GM21576 (cell line): ENCODE data around the gene RCC1.
A peak's percentile ranks its signal among the peaks of the same experiment; 100 is the strongest.
"Not testable (repeated sequence)": the region's sequence is repeated elsewhere in the genome, so short reads cannot be mapped to it uniquely, and the experiment has no call there.

ENCODE experiments used
- ATAC-seq: cut with Tn5 transposase; IDR thresholded peaks from one replicate; pipeline ENCODE4 v1.9.1; 2021; ENCODE audit warnings: mild to moderate bottlenecking, moderate library complexity; ENCODE audit not compliant: unreplicated experiment

Gene RCC1

DNA sequence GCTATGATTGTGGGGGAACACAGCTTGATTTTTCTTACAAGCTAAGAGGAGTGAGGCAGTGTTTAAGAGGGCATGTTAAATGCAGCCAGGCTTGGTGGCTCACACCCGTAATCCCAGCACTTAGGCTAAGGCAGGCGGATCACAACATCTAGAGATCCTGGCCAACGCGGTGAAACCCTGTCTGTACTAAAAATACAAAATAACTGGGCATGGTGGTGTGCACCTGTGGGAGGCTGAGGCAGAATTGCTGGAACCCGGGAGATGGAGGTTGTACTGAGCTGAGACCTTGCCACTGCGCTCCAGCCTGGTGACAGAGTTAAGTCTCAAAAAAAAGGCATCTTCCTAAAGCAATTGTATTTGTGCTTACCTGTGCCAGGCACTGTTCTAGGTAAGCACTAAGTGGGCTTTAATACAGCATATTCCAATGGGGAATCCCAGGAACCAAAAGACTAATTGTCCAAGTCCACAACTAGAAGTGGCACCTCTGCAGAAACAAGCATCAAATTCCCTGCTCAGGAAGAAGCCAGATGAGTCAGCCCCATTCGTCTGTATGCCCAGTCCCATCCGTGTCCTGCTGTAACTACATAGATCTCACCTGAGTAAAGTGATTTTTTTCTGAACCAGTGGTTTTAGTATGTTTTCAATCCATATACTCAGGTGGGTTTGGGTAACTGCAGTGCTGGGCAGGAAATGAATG lies 4.6 kb downstream of the RCC1 start:
- ATAC-seq: no peak

DNA sequence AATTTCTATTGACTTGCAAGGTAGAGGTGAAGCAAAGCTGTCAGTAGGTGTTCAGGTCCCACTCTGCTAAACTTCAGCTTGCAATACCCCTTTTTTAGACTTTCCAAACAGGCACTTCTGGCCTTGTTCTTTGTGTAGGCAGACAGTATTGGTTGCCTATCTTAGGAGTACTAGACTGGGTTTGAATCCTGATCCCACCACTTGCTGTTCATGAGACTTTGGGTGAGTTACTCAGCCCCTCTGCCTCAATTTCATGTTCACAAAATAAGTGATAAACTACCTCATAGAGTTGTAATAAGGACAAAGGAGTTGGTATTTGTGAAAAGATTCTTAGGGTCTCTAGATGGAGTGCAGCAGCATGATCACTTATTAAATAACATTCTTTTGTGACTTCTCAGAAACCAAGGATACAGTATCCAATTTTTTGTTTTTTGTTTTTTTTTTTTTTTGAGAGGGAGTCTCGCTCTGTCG lies 5.2 kb downstream of the RCC1 start:
- ATAC-seq: no peak

DNA sequence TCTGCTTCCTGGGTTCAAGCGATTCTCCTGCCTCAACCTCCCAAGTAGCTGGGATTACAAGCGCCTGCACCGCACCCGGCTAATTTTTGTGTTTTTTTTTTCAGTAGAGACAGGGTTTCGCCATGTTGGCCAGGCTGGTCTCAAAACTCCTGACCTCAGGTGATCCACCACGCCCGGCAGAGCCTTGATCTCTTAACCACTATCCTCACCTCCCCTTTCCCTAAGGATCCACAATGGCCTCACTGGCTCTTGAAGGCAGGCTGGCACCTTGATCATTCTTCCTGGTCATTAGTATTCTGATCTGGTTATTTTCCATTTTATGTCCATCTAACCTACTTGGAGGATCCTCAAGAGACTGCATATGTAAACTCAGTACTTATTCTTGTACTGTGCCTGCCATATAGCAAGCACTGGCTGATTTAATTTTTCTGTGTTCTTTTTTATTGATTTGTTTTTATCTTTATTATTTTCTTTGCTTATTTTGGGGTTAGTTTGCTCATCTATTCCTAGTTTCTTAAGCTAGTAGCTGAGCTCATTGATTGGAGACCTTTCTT lies 6.3 kb downstream of the RCC1 start:
- ATAC-seq: no peak

DNA sequence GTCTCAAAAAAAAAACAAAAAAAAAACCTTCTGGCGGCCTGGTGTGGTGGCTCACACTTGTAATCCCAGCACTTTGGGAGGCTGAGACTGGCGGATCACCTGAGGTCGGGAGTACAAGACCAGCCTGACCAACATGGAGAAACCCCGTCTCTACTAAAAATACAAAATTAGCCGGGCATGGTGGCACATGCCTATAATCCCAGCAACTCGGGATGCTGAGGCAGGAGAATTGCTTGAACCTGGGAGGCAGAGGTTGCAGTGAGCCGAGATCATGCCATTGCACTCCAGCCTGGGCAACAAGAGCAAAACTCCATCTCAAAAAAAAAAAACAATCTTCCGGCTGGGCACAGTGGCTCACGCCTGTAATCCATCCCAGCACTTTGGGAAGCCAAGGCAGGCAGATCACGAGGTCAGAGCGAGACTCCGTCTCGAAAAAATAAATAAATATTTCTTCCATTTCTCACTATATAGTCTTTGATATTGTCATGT lies 8.6 kb downstream of the RCC1 start:
- not testable (repeated sequence) for ATAC-seq

DNA sequence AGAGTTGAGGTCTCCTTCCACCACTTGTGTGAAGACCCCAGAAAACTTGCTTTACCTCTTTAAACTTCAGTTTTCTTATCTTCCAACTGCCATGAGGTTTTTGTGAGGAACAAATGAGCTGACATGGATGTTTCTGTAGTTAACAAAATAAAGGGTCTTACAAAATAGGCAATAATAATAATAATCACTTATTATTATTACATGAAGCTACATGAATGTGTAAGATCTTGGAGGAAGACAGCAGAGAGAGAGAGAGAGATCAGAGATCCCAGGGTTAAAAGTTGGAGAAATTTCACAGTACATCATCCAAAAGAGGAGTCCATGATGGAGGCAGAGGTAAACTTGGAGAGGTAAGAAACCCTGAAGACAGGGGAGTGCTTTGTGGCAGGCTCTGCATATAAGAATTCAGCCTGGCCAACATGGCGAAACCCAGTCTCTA lies 10.7 kb downstream of the RCC1 start:
- ATAC-seq: no peak

DNA sequence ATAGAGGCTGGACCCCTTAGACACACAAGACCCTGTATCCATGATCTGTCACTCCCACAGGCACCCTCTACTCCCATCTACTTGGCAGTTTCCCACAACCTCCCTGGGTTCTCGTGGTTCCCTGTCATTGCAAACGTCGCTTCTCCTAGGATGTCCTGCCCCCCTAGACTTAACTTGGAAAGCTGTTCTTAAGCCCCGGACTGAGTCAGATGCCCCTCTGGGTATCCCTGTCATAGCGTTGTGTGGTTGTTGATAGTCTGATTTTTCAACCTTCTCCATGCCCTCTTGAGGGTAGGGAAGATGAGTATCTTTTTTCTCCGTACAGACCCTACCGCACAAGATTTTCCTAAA lies 11.8 kb downstream of the RCC1 start:
- ATAC-seq: peak; percentile 9

DNA sequence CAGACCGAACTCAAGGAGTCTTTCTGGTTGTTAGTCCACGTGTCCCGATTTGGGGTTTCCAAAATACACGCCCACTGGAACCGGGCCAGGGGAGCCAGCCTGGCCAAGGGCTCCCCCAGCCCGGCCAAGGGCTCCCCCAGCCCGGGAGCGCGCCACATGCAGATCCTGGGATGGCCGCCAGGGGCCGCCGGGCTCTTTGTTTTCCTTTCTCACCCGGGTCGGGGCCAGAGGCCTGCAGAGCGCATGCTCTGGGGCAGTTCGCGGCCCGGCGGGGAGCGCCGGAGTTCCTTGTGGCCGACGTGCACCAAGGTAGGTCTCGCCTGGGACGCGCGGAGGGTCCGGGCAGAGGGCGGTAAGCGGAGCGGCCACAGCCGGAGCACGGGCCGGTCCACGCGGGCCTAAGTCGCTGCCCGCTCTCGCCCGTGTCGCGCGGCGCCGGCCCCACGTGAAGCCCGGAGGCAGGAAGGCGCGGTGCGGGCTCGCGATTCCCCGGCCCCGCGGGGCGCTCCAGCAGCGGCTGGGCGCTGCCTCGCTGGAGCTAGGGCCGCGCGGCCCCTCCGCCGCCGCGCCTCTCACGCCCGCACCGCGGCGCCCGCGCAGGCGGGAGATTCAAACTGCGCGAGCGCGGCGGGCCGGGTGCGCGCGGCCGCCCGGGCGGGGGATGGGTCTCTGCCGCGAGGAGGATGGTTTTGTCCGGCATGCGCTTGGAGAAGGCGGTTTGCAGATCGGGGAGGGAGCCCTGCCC lies 12.3 kb downstream of the RCC1 start:
- peak; percentile 72 for ATAC-seq

DNA sequence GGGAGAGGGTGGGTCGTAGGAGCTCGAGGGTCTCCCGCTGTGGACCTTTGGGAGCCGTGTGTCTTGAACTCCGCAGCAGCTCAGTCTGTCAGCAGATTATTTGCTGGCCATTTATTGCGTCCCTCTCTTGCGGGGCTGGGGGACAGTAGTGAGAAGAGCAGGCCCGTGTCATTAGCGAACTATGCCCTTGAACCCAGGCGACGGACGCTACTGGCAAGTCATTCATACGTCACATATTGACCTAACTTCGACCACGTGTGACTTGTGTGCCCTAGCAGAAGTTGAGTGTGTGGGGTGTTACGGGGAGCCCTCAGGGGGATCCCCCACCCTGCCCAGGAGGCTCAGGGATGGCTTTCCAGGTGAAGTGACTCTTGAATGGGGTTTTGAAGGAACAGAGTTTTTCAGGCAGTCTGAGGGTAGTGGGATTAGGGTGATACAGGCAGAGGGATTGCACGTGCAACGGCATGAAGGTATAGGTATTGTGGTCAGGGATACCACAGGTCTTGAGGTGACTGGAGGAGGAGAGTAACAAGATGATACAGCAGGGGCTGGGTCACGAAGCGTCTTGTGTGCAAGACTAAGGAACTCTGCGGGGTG lies 13.0 kb downstream of the RCC1 start:
- peak; percentile 9 for ATAC-seq

DNA sequence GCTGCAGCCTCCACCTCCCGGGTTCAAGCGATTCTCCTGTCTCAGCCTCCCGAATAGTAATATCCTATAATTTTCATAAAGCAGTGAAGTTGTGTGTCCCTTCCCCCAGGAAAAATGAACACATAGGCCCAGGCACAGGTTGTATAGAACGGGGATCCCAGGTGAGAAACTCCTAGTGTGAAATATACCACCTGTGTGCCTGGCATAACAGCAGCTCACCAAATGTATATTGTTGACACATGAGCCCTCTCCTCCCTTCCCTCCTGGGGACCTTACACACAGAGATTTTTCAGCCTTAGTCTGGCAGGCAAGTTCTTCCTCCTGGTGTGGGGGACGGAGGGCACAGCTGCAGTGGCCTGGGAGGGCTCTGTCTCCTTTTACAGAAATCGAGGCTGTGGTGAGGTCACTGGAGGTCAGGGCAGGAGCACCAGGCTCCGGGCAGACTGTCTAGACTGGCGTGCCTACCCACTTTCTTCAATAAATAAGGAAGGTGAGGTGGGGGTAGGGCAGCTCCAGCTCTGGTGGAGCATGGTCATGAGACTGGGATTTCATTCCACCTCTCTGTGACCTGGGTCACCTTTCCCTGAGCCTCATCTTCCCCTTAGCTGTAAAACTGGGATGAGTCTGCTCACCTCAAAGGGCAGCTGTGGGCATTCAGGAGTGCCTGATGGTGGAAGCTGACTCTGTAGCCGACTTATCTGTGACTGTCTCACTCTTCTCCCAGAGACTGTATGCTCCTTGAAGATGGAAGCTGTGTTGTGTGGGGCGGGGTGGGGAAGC lies 14.3 kb downstream of the RCC1 start:
- no peak for ATAC-seq

DNA sequence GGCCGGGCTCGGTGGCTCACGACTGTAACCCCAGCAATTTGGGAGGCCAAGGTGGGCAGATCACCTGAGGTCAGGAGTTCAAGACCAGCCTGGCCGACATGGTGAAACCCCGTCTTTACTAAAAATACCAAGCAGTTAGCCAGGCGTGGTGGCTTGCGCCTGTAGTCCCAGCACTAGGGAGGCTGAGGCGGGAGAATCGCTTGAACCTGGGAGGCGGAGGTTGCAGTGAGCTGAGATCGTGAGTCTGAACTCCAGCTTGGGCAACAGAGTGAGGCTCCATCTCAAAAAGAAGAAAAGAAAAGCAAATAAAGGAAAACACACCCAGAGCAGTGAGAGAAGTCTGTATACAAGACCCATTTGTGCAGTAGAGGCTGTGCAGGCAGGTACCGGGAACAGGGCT lies 15.0 kb downstream of the RCC1 start:
- not testable (repeated sequence) for ATAC-seq

DNA sequence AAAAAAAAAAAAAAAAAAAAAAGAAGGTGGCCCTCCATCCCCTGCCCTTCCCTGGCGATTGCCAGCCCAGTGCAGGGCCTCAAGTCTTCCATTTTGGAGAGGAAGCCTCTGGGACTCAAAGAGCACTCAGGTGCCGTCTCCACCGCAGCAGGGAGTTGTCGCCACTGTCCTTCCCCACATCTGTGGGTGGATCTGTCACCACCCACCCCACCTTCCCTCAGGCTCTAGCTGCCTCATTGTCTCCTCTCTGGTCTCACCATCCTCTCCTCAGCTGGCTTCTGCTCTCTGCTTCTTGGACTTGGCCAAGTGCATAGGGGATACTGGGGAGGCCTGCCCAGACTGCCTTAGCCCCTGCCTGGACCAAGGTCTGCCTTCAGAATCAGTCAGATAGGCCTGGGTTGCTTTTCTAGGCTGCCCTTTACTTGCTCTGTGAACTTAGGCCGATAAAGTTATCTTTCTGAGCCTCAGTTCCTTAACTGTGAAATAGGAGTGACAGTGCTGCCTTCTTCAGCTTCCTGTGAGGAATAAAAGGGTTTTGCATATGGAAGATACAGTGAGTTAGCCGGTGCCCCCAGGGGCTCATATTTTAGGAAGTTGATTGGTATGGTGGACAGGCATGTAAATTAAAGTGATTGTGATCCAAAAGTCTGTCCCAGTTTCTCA lies 15.8 kb downstream of the RCC1 start:
- ATAC-seq: no peak

DNA sequence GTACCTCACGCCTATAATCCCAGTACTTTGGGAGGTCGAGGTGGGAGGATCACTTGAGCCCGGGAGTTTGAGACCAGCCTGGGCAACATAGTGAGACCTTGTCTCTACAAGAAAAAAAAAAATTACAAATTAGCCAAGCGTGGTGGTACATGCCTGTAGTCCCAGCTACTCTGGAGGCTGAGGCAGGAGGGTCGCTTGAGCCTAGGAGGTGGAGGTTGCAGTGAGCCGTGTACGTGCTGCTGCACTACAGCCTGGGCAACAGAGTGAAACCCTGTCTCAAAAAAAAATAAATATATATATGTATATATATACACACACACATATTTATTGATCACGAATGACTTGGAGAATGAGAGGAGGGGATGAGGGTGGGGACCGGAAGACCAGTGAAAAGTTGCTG lies 16.7 kb downstream of the RCC1 start:
- ATAC-seq: not testable (repeated sequence)

DNA sequence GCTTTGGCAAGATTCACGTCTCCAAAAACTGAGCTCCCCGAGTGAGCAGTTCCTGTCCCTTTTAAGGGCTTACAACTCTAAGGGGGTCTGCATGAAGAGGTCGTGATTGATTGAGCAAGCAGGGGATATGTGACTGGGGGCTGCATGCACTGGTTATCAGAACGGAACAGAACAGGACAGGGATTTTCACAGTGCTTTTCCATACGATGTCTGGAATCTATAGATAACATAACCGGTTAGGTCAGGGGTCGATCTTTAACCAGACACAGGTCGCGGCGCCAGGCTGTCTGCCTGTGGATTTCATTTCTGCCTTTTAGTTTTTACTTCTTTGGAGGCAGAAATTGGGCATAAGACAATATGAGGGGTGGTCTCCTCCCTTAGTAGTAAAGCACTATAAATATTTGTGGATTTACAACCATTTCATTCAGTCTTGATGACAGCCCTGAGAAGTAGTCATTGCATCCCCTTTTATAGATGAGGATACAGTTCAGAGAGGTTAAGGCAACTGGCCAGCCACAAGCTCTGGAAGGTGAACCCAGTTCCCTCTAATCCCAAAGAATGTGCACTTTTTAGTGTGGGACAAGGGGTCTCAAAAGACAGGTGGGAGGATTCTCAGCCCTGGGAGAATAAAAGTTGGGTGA lies 19.3 kb downstream of the RCC1 start:
- not testable (repeated sequence) for ATAC-seq

DNA sequence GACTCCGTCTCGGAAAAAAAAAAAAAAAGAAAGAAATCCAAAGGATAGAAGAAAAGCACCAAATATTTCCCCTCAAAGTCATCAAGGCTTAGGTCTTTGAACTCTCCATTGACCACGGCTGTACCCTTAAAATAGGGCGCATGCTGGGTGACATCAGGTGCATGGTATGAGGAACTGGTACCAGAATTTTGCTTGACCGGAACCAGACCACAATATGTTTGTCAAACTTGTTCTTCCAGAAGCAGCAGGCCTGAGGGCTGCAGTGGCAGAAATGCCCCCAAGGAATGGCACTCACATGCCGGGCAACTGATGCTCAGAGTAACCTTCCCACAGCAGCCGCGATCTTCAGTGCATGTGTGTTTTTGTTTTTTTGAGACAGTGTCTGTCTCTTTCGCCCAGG lies 21.0 kb downstream of the RCC1 start:
- no peak for ATAC-seq

DNA sequence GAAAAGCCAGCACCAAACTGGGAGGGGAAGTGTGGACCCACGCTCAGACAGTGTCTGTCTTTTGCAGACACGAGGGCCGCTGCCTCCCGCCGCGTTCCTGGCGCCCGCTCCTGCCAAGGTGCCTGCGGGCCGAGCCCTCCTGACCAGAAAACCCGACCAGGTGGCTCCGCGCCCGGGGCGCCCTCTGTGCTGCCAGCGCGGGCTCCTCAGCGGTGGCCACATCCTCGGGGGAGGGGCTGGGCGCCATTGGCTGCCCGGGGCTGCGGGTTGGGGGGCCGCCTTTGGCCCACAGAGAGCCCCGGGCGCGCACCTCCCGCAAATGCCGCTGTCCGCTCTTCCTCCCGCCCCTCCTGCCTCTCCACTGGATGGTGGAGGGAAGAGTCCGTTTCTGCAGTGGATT lies 24.6 kb downstream of the RCC1 start:
- no peak for ATAC-seq

DNA sequence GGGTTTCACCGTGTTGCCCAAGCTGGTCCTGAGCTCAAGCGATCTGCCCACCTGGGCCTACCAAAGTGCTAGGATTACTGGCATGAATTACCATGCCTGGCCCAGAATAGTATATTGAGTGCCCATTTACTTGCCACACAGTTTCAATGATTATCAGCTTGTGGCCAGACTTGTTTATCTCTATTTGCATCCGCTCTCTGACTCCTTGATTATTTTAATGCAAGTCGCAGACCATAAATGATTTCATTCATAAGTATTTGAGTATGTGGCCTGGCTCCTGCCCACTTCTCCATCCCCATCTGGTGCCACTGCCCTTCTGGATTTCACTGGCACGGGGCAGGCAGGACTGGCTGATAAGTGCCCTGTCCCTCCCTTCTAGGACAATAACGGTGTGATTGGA lies 28.8 kb downstream of the RCC1 start:
- ATAC-seq: no peak

DNA sequence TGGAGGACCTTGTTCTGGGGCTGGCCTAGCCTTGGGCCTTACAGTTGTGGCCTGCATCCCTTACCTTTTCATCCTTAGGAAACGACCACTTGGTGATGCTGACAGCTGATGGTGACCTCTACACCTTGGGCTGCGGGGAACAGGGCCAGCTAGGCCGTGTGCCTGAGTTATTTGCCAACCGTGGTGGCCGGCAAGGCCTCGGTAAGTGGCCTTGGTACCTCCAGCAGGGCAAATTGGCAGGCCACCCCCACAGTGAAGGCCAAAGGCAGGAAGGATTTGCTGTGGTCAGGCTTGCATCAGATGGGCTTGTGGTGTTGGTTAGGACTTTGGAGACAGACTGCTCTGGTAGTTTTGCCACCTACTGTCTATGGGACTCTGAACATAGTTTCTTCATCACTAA lies 29.3 kb downstream of the RCC1 start:
- no peak for ATAC-seq

DNA sequence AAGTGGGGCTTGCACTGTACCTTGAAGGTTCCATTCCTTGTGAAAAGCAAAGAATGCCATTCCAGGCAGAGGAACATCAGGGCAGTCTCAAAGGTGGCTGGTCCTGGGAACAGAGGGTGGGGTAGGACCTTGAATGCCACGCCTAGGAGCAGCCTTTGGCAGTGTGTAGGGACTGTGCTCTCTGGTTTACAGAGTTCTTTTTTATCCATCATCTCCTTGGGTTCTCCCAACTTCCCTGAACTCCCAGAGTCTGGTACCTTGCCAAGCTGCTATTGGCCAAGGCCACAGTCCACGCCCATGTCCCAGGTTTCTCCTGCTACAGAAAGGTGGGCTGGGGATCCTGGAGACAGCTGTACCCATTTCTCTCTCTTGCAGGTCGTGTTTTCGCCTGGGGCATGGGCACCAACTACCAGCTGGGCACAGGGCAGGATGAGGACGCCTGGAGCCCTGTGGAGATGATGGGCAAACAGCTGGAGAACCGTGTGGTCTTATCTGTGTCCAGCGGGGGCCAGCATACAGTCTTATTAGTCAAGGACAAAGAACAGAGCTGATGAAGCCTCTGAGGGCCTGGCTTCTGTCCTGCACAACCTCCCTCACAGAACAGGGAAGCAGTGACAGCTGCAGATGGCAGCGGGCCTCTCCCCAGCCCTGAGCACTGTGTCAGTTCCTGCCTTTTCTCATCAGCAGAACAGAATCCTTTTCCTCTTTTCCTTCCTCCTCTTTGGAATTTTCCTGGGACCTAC lies 31.8 kb downstream of the RCC1 start:
- ATAC-seq: no peak

DNA sequence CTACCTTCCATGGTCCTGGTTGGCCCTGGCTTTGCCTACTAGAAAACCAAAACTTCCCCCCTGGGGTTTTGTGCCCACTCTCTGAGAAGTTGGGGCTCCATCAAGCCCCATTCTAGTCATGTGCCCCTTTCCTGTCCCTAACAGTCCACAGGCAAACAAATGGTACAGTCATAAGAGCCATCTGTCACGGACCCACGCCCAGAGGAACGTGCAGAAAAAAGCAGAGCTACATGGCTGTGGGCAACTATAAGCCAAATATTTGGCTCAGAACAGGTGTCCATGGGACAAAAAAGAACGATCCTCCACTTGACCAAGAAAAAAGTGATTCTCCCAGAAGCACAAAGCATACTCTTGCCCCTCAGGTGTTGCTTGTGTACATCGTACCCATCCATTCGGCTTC lies 32.4 kb downstream of the RCC1 start:
- no peak for ATAC-seq
